ENCODE measurements around the gene MISP3.

MISP3 gene

GRCh38 chr19:14053500-14053899 lies 19.1 kb upstream of the MISP3 start:
- DNase-seq: no peak

- no peak for DNase-seq
Measured at GRCh38 chr19:14054099-14054498, 18.5 kb upstream of the MISP3 start.

- no peak for DNase-seq
Measured at GRCh38 chr19:14054721-14055120, 17.9 kb upstream of the MISP3 start.

- no peak for DNase-seq
Measured at GRCh38 chr19:14055396-14055795, 17.2 kb upstream of the MISP3 start.

GRCh38 chr19:14056069-14056666 lies 16.4 kb upstream of the MISP3 start:
- no peak for DNase-seq

GRCh38 chr19:14056741-14057356 lies 15.7 kb upstream of the MISP3 start:
- no peak for DNase-seq

GRCh38 chr19:14058182-14059092 lies 14.1 kb upstream of the MISP3 start:
- no peak for DNase-seq

GRCh38 chr19:14059093-14059480 lies 13.5 kb upstream of the MISP3 start:
- peak in 3 of 4 experiments; percentile 35 to 66 (median 56) for DNase-seq

- no peak for DNase-seq
Measured at GRCh38 chr19:14059652-14060155, 12.9 kb upstream of the MISP3 start.

- no peak for DNase-seq
Measured at GRCh38 chr19:14061081-14061749, 11.4 kb upstream of the MISP3 start.

- DNase-seq: no peak
Measured at GRCh38 chr19:14061751-14062557, 10.6 kb upstream of the MISP3 start, which contains the start of gene PALM3. TSS of gene PALM3 (minus strand) at chr19:14062076. CDS start at chr19:14061980, 96 bp downstream.

GRCh38 chr19:14062558-14062855 lies 10.1 kb upstream of the MISP3 start:
- no peak for DNase-seq

- peak in 1 of 4 experiments; percentile 36 for DNase-seq
Measured at GRCh38 chr19:14063105-14063504, 9.5 kb upstream of the MISP3 start.

- no peak for DNase-seq
Measured at GRCh38 chr19:14066134-14066533, 6.5 kb upstream of the MISP3 start.

- no peak for DNase-seq
Measured at GRCh38 chr19:14070268-14071050, 2.1 kb upstream of the MISP3 start.

GRCh38 chr19:14073261-14073924 lies 807 bp downstream of the MISP3 start:
- DNase-seq: peak; percentile 81 to 95 (median 88)

- DNase-seq: peak; percentile 30 to 66 (median 40)
Measured at GRCh38 chr19:14073925-14074838, 1.6 kb downstream of the MISP3 start.

- peak; percentile 84 to 96 (median 90) for DNase-seq
Measured at GRCh38 chr19:14078411-14078810, 5.8 kb downstream of the MISP3 start.

Measured in suppressor macrophage (primary cell).